Fibroblast of mammary gland (primary cell): ENCODE results near the gene ATN1.
A peak's percentile ranks its signal among the peaks of the same experiment; 100 is the strongest.
"Not testable (repeated sequence)": the region's sequence is repeated elsewhere in the genome, so short reads cannot be mapped to it uniquely, and the experiment has no call there.

Experiments
- DNase-seq: peaks from one replicate; pipeline ENCODE4 v3.0.0-alpha.2; 2010; ENCODE audit warnings: low read depth
- H3K4me3 ChIP-seq: 2 replicates; pipeline ENCODE4 v1.5.1; 2011; ENCODE audit warnings: low read depth, mild to moderate bottlenecking, low read length, moderate library complexity; ENCODE audit not compliant: control insufficient read depth
- CTCF ChIP-seq: conservative IDR thresholded peaks from 2 replicates; pipeline ENCODE4 v1.5.1; 2011; ENCODE audit warnings: low read depth, low read length, inconsistent platforms; ENCODE audit not compliant: control insufficient read depth, insufficient read depth

ATN1 gene

DNA sequence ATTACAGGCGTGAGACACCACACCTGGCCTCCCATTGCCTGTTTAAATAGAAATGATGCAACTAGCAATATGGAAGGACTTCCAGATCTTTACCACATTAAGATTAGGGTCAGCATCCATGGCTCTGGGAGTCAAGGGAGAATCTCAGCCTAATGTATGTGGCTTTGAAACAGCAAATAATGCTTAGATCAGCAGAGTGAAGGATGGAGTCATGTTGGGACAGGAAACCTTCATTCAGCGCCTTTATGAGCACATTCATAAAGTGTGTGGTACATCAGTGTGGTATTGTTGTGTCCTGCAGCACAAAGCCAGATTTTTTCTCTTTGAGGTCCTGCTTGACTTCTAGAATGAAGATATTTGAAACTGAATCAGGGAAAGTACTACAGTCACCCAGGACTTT lies 39.4 kb upstream of the ATN1 start:
- H3K4me3 ChIP-seq = no peak overlapping the region
- TF ChIP-seq CTCF = no peak
- no peak for DNase-seq

DNA sequence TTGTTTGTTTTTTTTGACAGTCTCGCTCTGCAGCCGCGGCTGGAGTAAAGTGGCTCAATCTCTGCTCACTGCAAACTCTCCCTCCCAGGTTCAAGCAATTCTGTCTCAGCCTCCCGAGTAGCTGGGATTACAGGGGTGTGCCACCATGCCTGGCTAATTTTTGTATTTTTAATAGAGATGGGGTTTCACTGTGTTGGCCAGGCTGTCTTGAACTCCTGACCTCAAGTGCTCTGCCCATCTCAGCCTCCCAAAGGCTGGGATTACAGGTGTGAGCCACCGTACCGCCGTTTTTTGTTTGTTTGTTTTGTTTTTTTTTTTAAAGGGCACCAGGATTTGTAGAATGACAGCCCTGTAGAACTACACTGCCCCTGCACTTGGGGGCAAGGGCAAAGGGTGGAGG lies 39.0 kb upstream of the ATN1 start:
- not testable (repeated sequence) for DNase-seq, H3K4me3 ChIP-seq

DNA sequence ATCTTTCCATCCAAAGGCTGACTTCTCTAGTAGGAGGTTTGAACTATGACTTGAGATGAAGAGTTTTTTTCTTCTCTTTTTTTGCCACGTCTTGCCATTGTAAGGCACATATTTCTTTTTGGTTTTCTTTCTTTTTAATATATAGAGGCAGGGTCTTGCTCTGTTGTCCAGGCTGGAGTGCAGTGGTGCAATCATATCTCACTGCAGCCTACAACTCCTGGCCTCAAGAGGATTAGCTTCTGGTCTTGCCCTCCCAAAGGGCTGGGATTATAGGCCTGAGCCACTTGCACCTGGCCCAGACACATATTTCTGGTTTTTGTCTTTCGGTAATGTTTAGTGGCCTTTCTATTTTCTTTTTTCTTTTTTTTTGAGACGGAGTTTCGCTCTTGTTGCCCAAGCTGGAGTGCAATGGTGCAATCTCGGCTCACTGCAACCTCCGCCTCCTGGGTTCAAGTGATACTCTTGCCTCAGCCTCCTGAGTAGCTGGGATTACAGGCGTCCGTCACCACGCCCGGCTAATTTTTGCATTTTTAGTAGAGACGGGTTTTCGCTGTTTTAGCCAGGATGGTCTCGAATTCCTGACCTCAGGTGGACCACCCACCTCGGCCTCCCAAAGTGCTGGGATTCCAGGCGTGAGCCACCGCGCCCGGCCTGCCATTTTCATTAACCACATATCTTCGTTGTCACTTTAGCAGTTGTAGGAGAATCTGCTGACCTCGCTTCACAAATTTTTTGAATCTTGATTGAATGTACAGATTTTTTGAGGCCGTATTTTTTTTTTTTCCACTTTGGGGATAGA lies 37.8 kb upstream of the ATN1 start:
- not testable (repeated sequence) for DNase-seq, H3K4me3 ChIP-seq

DNA sequence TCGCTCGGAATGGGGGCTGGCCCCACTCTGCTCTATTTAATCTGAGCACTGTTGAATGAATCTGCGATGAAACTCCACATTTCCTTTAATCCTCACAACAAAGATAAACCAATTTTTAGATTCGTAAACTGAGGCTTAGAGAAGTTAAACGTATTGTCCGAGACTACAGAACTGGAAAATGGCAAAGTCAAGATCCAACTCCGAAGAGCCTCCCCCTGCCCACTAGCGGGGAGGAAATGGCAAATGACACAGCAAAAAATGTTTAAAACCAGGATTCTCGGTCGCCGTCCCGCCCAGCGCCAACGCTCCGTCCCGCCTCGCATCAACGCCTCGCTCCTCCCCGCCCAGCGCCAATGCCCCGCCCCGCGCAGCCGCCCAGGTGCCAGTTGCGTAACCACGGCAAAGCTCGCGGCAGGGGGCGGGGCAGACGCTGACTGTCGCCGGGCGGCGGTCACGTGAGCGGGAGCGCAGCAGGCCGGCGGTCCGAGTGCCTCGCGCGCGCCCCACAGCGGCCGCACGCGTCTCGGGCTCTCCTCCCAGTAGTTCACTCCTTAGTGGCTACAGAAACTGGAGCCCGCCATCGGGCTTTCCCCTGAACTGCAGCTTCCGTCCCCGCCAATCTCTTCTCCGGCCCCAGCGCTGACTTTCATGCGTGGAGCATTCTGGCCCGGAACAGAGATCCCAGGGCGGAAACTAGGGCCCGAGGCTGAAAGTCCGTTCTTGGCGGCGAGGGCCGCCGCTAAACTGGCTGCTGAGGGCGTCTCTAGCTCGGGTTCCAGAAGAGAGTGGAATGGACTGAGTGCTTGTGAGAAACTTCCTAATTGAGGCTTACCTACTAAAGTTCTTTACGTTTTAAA lies 36.7 kb upstream of the ATN1 start:
- TF ChIP-seq CTCF = peak; percentile 41
- DNase-seq = peak; percentile 93
- H3K4me3 ChIP-seq = peak overlapping the region; percentile 59

GRCh38 chr12:6891646-6892001 lies 36.1 kb upstream of the ATN1 start:
- no peak for TF ChIP-seq CTCF
- peak overlapping the region; percentile 59 for H3K4me3 ChIP-seq
- no peak for DNase-seq

DNA sequence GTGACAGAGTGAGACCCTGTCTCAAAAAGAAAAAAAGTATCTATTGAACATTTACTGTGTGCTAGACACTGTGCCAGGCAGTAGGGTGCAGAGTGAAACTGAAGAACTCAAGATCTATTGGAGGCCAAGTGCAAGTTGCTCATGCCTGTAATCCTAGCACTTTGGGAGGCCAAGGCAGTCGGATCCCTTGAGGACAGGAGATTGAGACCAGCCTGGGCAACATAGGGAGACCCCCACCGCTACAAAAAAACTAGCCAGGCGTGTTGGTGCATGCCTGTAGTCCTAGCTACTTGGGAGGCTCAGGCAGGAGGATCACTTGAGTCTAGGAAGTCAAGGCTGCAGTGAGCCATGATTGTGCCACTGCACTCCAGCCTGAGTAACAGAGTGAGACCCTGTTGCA lies 35.1 kb upstream of the ATN1 start:
- not testable (repeated sequence) for DNase-seq, H3K4me3 ChIP-seq

GRCh38 chr12:6894321-6894720 lies 33.4 kb upstream of the ATN1 start:
- DNase-seq = no peak

More at GRCh38 chr12:6894321-6894720, 33.4 kb upstream of the ATN1 start:
- no peak overlapping the region for H3K4me3 ChIP-seq
- TF ChIP-seq CTCF = no peak
